ENCODE results near the gene SANBR.

The SANBR gene

GRCh38 chr2:61091485-61091884, 25.8 kb downstream of the SANBR start:
- DNase-seq, result no peak

- DNase-seq, result no peak
These were observed 30.8 kb downstream of the SANBR start for GRCh38 chr2:61096438-61096837.

- no peak for DNase-seq
These were observed 35.1 kb downstream of the SANBR start for GRCh38 chr2:61100801-61101200.

- DNase-seq, result no peak
These were observed 43.6 kb downstream of the SANBR start for GRCh38 chr2:61109291-61109690.

GRCh38 chr2:61111708-61112107, 46.0 kb downstream of the SANBR start:
- no peak for DNase-seq

- no peak for DNase-seq
These were observed 48.5 kb downstream of the SANBR start for GRCh38 chr2:61114147-61114546.
